Measurements from ENCODE around the gene CLIC6.
"Not testable (repeated sequence)": the region's sequence is repeated elsewhere in the genome, so short reads cannot be mapped to it uniquely, and the experiment has no call there.

The CLIC6 gene

DNA sequence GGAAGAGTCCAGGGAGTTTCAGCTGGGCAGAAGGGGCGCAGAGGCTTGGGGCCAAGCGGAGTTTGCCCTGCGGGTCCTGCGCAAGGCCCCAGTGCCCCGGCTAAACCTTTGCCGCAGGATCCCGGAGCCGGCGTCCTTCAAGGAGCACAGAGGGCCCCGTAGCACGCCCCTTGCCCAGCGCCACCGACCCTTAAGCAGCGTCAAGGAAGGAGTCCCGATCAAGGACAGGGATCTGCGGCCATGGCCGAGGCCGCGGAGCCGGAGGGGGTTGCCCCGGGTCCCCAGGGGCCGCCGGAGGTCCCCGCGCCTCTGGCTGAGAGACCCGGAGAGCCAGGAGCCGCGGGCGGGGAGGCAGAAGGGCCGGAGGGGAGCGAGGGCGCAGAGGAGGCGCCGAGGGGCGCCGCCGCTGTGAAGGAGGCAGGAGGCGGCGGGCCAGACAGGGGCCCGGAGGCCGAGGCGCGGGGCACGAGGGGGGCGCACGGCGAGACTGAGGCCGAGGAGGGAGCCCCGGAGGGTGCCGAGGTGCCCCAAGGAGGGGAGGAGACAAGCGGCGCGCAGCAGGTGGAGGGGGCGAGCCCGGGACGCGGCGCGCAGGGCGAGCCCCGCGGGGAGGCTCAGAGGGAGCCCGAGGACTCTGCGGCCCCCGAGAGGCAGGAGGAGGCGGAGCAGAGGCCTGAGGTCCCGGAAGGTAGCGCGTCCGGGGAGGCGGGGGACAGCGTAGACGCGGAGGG lies 520 bp downstream of the CLIC6 start:
- no peak overlapping the region for H3K27ac ChIP-seq (ENCODE audit: poor library complexity, severe bottlenecking)
- H3K36me3 ChIP-seq (ENCODE audit: low read depth) = no peaks in the 10 kb centered on the region
- no peaks in the 10 kb centered on the region for H3K9me3 ChIP-seq (ENCODE audit: severe bottlenecking)
- no peak for ATAC-seq (ENCODE audit: low read depth)
- no peak for DNase-seq (ENCODE audit: low spot score)
- no peak overlapping the region for H3K4me3 ChIP-seq (ENCODE audit: severe bottlenecking)
- H3K4me1 ChIP-seq (ENCODE audit: insufficient read depth, poor library complexity, severe bottlenecking) = no peaks in the 10 kb centered on the region
- TF ChIP-seq, protein P1, sequence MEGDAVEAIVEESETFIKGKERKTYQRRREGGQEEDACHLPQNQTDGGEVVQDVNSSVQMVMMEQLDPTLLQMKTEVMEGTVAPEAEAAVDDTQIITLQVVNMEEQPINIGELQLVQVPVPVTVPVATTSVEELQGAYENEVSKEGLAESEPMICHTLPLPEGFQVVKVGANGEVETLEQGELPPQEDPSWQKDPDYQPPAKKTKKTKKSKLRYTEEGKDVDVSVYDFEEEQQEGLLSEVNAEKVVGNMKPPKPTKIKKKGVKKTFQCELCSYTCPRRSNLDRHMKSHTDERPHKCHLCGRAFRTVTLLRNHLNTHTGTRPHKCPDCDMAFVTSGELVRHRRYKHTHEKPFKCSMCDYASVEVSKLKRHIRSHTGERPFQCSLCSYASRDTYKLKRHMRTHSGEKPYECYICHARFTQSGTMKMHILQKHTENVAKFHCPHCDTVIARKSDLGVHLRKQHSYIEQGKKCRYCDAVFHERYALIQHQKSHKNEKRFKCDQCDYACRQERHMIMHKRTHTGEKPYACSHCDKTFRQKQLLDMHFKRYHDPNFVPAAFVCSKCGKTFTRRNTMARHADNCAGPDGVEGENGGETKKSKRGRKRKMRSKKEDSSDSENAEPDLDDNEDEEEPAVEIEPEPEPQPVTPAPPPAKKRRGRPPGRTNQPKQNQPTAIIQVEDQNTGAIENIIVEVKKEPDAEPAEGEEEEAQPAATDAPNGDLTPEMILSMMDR (IDR thresholded peaks at IDR 0.05; ENCODE audit: poor library complexity, severe bottlenecking) = no peak
- H3K27me3 ChIP-seq (ENCODE audit: insufficient read depth, poor library complexity, severe bottlenecking) = peaks cover 19% of the 10 kb centered on the region

DNA sequence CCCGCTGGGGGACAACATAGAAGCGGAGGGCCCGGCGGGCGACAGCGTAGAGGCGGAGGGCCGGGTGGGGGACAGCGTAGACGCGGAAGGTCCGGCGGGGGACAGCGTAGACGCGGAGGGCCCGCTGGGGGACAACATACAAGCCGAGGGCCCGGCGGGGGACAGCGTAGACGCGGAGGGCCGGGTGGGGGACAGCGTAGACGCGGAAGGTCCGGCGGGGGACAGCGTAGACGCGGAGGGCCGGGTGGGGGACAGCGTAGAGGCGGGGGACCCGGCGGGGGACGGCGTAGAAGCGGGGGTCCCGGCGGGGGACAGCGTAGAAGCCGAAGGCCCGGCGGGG lies 1.1 kb downstream of the CLIC6 start:
- H3K27ac ChIP-seq (ENCODE audit: poor library complexity, severe bottlenecking); H3K36me3 ChIP-seq (ENCODE audit: low read depth); H3K9me3 ChIP-seq (ENCODE audit: severe bottlenecking); ATAC-seq (ENCODE audit: low read depth); DNase-seq (ENCODE audit: low spot score); H3K4me3 ChIP-seq (ENCODE audit: severe bottlenecking); H3K4me1 ChIP-seq (ENCODE audit: insufficient read depth, poor library complexity, severe bottlenecking): not testable (repeated sequence)
- peaks cover 19% of the 10 kb centered on the region for H3K27me3 ChIP-seq (ENCODE audit: insufficient read depth, poor library complexity, severe bottlenecking)

DNA sequence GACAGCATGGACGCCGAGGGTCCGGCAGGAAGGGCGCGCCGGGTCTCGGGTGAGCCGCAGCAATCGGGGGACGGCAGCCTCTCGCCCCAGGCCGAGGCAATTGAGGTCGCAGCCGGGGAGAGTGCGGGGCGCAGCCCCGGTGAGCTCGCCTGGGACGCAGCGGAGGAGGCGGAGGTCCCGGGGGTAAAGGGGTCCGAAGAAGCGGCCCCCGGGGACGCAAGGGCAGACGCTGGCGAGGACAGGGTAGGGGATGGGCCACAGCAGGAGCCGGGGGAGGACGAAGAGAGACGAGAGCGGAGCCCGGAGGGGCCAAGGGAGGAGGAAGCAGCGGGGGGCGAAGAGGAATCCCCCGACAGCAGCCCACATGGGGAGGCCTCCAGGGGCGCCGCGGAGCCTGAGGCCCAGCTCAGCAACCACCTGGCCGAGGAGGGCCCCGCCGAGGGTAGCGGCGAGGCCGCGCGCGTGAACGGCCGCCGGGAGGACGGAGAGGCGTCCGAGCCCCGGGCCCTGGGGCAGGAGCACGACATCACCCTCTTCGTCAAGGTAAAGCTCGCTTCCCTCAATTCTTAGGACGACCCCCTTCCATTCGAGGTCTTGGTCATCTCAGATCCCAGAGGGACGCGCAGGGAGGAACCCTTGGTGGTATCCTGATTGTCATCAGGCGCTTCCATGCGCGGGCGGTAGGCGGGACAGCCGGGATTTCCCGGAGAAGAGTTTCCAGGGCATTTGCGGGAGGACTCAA lies 1.6 kb downstream of the CLIC6 start:
- ATAC-seq (ENCODE audit: low read depth) (peak; percentile 61), DNase-seq (ENCODE audit: low spot score) (no peak)
- H3K4me3 ChIP-seq (ENCODE audit: severe bottlenecking) = peak overlapping the region; percentile 25
- TF ChIP-seq, protein P1 (IDR thresholded peaks at IDR 0.05; ENCODE audit: poor library complexity, severe bottlenecking) = no peak
- H3K9me3 ChIP-seq (ENCODE audit: severe bottlenecking) = no peaks in the 10 kb centered on the region
- H3K4me1 ChIP-seq (ENCODE audit: insufficient read depth, poor library complexity, severe bottlenecking) = no peaks in the 10 kb centered on the region
- no peaks in the 10 kb centered on the region for H3K36me3 ChIP-seq (ENCODE audit: low read depth)
- no peak overlapping the region for H3K27ac ChIP-seq (ENCODE audit: poor library complexity, severe bottlenecking)
- H3K27me3 ChIP-seq (ENCODE audit: insufficient read depth, poor library complexity, severe bottlenecking) = peaks cover 19% of the 10 kb centered on the region

DNA sequence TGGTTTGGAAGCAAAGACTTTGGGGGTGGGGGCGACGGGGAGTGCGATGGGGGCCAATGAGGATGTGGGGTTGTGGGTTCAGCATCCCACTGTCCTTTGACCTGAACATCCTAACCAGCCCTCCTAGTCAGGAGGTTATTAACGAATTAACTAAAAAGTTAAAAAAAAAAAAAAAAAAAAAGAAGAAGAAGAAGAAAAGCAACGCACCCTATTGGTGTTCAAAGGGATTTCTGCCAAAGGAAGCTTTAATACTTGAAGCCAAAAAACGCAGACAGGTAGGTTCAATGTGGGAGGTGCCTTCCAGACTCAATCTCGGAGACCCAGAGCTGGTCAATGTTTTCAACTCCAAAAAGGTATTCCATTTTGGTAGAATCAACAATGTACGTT lies 2.2 kb downstream of the CLIC6 start:
- no peak for ATAC-seq (ENCODE audit: low read depth)
- no peaks in the 10 kb centered on the region for H3K36me3 ChIP-seq (ENCODE audit: low read depth)
- peaks cover 19% of the 10 kb centered on the region for H3K27me3 ChIP-seq (ENCODE audit: insufficient read depth, poor library complexity, severe bottlenecking)
- DNase-seq (ENCODE audit: low spot score) = no peak
- H3K9me3 ChIP-seq (ENCODE audit: severe bottlenecking) = no peaks in the 10 kb centered on the region
- no peak overlapping the region for H3K27ac ChIP-seq (ENCODE audit: poor library complexity, severe bottlenecking)
- peak overlapping the region; percentile 25 for H3K4me3 ChIP-seq (ENCODE audit: severe bottlenecking)
- no peaks in the 10 kb centered on the region for H3K4me1 ChIP-seq (ENCODE audit: insufficient read depth, poor library complexity, severe bottlenecking)
- TF ChIP-seq, protein P1 (IDR thresholded peaks at IDR 0.05; ENCODE audit: poor library complexity, severe bottlenecking) = no peak

DNA sequence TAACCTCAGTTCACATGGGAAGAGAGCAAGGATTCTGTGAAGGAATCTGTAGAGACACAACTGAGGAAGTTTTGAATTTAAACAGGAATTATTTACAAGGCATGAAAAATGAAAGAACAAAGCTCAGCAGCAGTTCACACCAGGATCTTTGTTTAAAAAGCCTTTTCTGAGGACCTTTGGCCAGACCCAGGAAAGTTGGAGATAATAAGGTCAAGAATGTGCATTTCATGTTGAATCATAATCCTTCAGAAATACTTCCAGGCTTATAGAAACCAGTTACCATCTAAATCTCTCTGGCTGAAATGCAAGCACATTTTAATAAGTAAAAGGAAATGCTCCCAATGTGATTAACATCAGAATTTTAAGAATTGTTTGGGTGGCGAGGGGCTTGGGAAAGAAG lies 2.7 kb downstream of the CLIC6 start:
- Histone ChIP-seq H3K27me3 (ENCODE audit: insufficient read depth, poor library complexity, severe bottlenecking) (peaks cover 19% of the 10 kb centered on the region), H3K4me3 (ENCODE audit: severe bottlenecking) (no peak overlapping the region), H3K27ac (ENCODE audit: poor library complexity, severe bottlenecking) (no peak overlapping the region), H3K9me3 (ENCODE audit: severe bottlenecking) (no peaks in the 10 kb centered on the region), H3K36me3 (ENCODE audit: low read depth) (no peaks in the 10 kb centered on the region), H3K4me1 (ENCODE audit: insufficient read depth, poor library complexity, severe bottlenecking) (no peaks in the 10 kb centered on the region)
- no peak for DNase-seq (ENCODE audit: low spot score)
- TF ChIP-seq, protein P1 (IDR thresholded peaks at IDR 0.05; ENCODE audit: poor library complexity, severe bottlenecking) = no peak
- no peak for ATAC-seq (ENCODE audit: low read depth)

Measured in RWPE2 (cell line).